Caco-2 (cell line): ENCODE measurements around the gene ARNT2. TPM values are rescaled to one million over a fixed set of nuclear protein-coding genes. Genes with fewer than 3 reads are reported as not detected.

Experiments used
- BruUV-seq: library from RNA; stranded (reverse); fragments of 400-500 nt; replicated peaks from 2 replicates; lab custom pipeline; 2021; lab: Mats Ljungman, UMichigan
- CTCF ChIA-PET: fragments of 300-600 bp; sonication (Branson Sonifier 250); formaldehyde crosslinking; loops from one replicate; lab custom pipeline; 2022; ENCODE audit warnings: antibody characterized with exemption; lab: Charles Lee
- POLR2A ChIA-PET: fragments of 300-600 bp; sonication (Branson Sonifier 250); formaldehyde crosslinking; loops from one replicate; lab custom pipeline; 2022; ENCODE audit warnings: antibody characterized with exemption; lab: Charles Lee
- DNase-seq, 2 experiments: peaks; one replicate each; pipeline versions ENCODE4 v3.0.0 to v3.0.0-alpha.2; 2020 to 2022
- H3K27me3 ChIP-seq: replicated peaks from 2 replicates; pipeline ENCODE4 v1.6.0; 2011; ENCODE audit warnings: low read length; ENCODE audit not compliant: control insufficient read depth, insufficient read depth
- H3K36me3 ChIP-seq: 2 replicates; pipeline ENCODE4 v1.5.1; 2011; ENCODE audit warnings: low read length; ENCODE audit not compliant: control insufficient read depth, insufficient read depth
- H3K4me1 ChIP-seq: fragments of 250-450 bp; sonication (Bioruptor Pico); 2 replicates; pipeline ENCODE4 v1.5.1; 2020; ENCODE audit warnings: mild to moderate bottlenecking
- H3K4me3 ChIP-seq: 2 replicates; pipeline ENCODE4 v1.5.1; 2011; ENCODE audit warnings: low read depth, mild to moderate bottlenecking, control low read depth, low read length
- H3K9me3 ChIP-seq: fragments of 250-450 bp; sonication (Bioruptor Pico); 2 replicates; pipeline ENCODE4 v1.5.1; 2020; ENCODE audit warnings: mild to moderate bottlenecking, moderate library complexity
- H3K27ac Mint-ChIP-seq: one replicate; pipeline ENCODE4 v1.8.0; 2022; ENCODE audit warnings: mixed read lengths; ENCODE audit not compliant: unreplicated experiment
- H3K27me3 Mint-ChIP-seq: one replicate; pipeline ENCODE4 v1.8.0; 2022; ENCODE audit warnings: mixed read lengths; ENCODE audit not compliant: insufficient read depth, unreplicated experiment
- H3K36me3 Mint-ChIP-seq: one replicate; pipeline ENCODE4 v1.8.0; 2022; ENCODE audit warnings: mild to moderate bottlenecking, mixed read lengths; ENCODE audit not compliant: insufficient read depth, unreplicated experiment
- H3K4me1 Mint-ChIP-seq: one replicate; pipeline ENCODE4 v1.8.0; 2022; ENCODE audit warnings: low read depth, mixed read lengths; ENCODE audit not compliant: unreplicated experiment
- H3K4me3 Mint-ChIP-seq: one replicate; pipeline ENCODE4 v1.8.0; 2022; ENCODE audit warnings: mild to moderate bottlenecking, moderate library complexity, mixed read lengths; ENCODE audit not compliant: unreplicated experiment
- H3K9me3 Mint-ChIP-seq: one replicate; pipeline ENCODE4 v1.8.0; 2022; ENCODE audit warnings: mixed read lengths; ENCODE audit not compliant: unreplicated experiment
- intact Hi-C: fragments of 100-400 bp; cut with micrococcal nuclease; formaldehyde crosslinking; loops from one replicate; pipeline ENCODE4 v1.10.0; 2022; ENCODE audit not compliant: unreplicated experiment
- total RNA-seq: library from RNA; stranded (reverse); gene quantifications from 2 replicates; pipeline ENCODE4 v1.2.3, GENCODE V29; 2022
- TF ChIP-seq, protein P1 (sequence below), 2 experiments: fragments of 200-600 bp in 1 of 2; IDR thresholded peaks; 1 replicate in 1 of 2; 2 replicates in 1 of 2; pipeline versions ENCODE4 v1.5.1 to v1.8.0; 2011 to 2022; ENCODE audit warnings: antibody characterized with exemption in 1 of 2, control low read depth in 1 of 2, inconsistent platforms in 1 of 2, low read depth in 1 of 2, low read length in 1 of 2, mild to moderate bottlenecking in 1 of 2, moderate library complexity in 1 of 2; ENCODE audit not compliant: insufficient read depth in 1 of 2, severe bottlenecking in 1 of 2, unreplicated experiment in 1 of 2

Gene ARNT2
- total RNA-seq, 1 experiment from 2014 or later = 0.23 TPM

DNA sequence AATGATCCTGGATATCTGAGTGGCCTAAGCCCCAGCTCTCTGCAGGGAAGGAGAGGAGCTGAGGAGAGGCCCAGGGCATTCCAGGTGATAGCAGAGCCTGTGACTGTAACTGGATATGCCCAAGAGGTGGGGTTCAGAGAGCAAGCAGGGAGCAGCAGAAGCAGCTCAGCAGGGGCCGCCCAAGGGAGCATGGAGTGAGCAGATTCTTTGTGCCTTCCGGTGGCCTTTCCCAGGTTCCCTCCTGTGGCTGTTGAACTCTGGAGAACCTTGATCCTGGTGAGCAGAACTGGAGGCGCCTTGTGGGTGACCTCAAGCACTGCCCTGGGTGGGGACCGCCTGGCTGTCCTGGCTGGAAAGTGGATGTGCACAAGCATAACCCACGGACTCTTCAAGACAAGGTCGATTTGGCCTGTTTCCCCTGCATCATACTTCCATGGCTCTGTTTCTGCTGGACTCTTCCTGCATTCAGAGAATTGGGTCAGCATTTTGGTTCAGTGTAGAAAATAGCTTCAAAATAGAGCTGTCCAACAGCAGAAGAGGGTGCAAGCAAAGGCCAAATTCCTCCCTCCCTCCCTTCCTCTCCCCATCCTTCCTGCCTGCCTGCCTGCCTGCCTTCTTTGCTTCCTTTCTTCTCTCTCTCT lies 76.1 kb downstream of the ARNT2 start:
- no peak overlapping the region for H3K27ac Mint-ChIP-seq
- no peaks in the 10 kb centered on the region for H3K9me3 Mint-ChIP-seq
- POLR2A ChIA-PET = no interaction called here
- DNase-seq = no peak
- intact Hi-C loops = no loop called here
- Histone ChIP-seq H3K4me1 (peaks cover 4% of the 10 kb centered on the region; the same call in 1 of the 2 replicates), H3K27me3 (no peaks in the 10 kb centered on the region), H3K36me3 (no peaks in the 10 kb centered on the region), H3K9me3 (peaks cover 4% of the 10 kb centered on the region; the same call in 1 of the 2 replicates), H3K4me3 (no peak overlapping the region)
- no TSS peak for BruUV-seq
- TF ChIP-seq, protein P1, sequence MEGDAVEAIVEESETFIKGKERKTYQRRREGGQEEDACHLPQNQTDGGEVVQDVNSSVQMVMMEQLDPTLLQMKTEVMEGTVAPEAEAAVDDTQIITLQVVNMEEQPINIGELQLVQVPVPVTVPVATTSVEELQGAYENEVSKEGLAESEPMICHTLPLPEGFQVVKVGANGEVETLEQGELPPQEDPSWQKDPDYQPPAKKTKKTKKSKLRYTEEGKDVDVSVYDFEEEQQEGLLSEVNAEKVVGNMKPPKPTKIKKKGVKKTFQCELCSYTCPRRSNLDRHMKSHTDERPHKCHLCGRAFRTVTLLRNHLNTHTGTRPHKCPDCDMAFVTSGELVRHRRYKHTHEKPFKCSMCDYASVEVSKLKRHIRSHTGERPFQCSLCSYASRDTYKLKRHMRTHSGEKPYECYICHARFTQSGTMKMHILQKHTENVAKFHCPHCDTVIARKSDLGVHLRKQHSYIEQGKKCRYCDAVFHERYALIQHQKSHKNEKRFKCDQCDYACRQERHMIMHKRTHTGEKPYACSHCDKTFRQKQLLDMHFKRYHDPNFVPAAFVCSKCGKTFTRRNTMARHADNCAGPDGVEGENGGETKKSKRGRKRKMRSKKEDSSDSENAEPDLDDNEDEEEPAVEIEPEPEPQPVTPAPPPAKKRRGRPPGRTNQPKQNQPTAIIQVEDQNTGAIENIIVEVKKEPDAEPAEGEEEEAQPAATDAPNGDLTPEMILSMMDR (IDR thresholded peaks at IDR 0.05; ENCODE audit: insufficient read depth in 1 of 2, low read depth in 1 of 2, low read length in 1 of 2, severe bottlenecking in 1 of 2, unreplicated experiment in 1 of 2) = no peak
- peaks cover 3% of the 10 kb centered on the region for H3K4me1 Mint-ChIP-seq
- no peaks in the 10 kb centered on the region for H3K27me3 Mint-ChIP-seq
- CTCF ChIA-PET = no interaction called here
- no peak overlapping the region for H3K4me3 Mint-ChIP-seq
- no peaks in the 10 kb centered on the region for H3K36me3 Mint-ChIP-seq

DNA sequence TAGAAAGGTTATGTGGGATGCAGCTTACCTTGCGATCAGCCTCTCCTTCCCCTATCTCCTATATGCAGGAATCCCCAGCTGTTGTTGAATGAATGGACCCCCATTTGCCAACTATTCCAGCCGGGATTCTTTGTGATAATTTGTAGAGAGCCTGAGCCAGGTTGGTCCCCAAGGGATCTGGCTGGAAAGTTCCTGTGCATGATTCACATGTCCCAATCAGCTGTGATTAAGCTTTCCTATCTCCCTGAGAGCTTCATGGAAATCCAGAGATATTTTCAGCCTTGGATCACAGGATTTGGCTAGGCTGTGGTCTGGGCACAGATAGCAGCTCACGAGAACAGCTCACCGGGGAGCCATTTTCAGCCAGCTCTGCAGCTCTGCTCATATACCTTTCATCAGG lies 76.7 kb downstream of the ARNT2 start:
- Mint-ChIP-seq H3K4me3 (no peak overlapping the region), H3K36me3 (no peaks in the 10 kb centered on the region), H3K9me3 (no peaks in the 10 kb centered on the region), H3K27ac (no peak overlapping the region), H3K4me1 (peaks cover 9% of the 10 kb centered on the region), H3K27me3 (no peaks in the 10 kb centered on the region)
- Histone ChIP-seq H3K4me1 (peaks cover 10% of the 10 kb centered on the region; the same call in 1 of the 2 replicates), H3K36me3 (no peaks in the 10 kb centered on the region), H3K9me3 (no peaks in the 10 kb centered on the region), H3K27me3 (no peaks in the 10 kb centered on the region), H3K4me3 (no peak overlapping the region)
- no TSS peak for BruUV-seq
- intact Hi-C loops = no loop called here
- ChIA-PET POLR2A (no interaction called here), CTCF (no interaction called here)
- TF ChIP-seq, protein P1 (IDR thresholded peaks at IDR 0.05; ENCODE audit: insufficient read depth in 1 of 2, low read depth in 1 of 2, low read length in 1 of 2, severe bottlenecking in 1 of 2, unreplicated experiment in 1 of 2) = no peak
- no peak for DNase-seq

GRCh38 chr15:80482696-80483095 lies 78.5 kb downstream of the ARNT2 start:
- Histone ChIP-seq H3K4me3 (no peak overlapping the region), H3K36me3 (no peaks in the 10 kb centered on the region), H3K27me3 (no peaks in the 10 kb centered on the region), H3K4me1 (peaks cover 14% of the 10 kb centered on the region; the same call in 1 of the 2 replicates), H3K9me3 (no peaks in the 10 kb centered on the region)
- TF ChIP-seq, protein P1 (IDR thresholded peaks at IDR 0.05; ENCODE audit: insufficient read depth in 1 of 2, low read depth in 1 of 2, low read length in 1 of 2, severe bottlenecking in 1 of 2, unreplicated experiment in 1 of 2) = no peak
- Mint-ChIP-seq H3K27me3 (no peaks in the 10 kb centered on the region), H3K9me3 (no peaks in the 10 kb centered on the region), H3K36me3 (no peaks in the 10 kb centered on the region), H3K4me1 (peaks cover 13% of the 10 kb centered on the region), H3K4me3 (no peak overlapping the region), H3K27ac (no peak overlapping the region)
- ChIA-PET POLR2A (no interaction called here), CTCF (no interaction called here)
- intact Hi-C loops = no loop called here
- DNase-seq = no peak
- no TSS peak for BruUV-seq
